Sigmoid colon (tissue), 4 donors: ENCODE results near the gene STKLD1.
A peak's percentile ranks its signal among the peaks of the same experiment; 100 is the strongest.

Experiments used
- EP300 ChIP-seq, 4 donors: sonication (generic); formaldehyde crosslinking; IDR thresholded peaks; one replicate each; pipeline ENCODE4 v1.6.1; 2017; ENCODE audit warnings: antibody characterized with exemption in 4 of 4
- POLR2A ChIP-seq, 2 donors: fragments of 450-650 bp; IDR thresholded peaks; one replicate each; pipeline ENCODE4 v1.6.1; 2016; ENCODE audit warnings: antibody characterized with exemption in 2 of 2, mild to moderate bottlenecking in 2 of 2, moderate library complexity in 2 of 2
- POLR2AphosphoS5 ChIP-seq, 4 donors: sonication (generic); formaldehyde crosslinking; IDR thresholded peaks; one replicate each; pipeline ENCODE4 v1.6.1; 2017; ENCODE audit warnings: antibody characterized with exemption in 4 of 4
- TF ChIP-seq, protein P1 (sequence below), 4 experiments: fragments of 450-650 bp in 3 of 4; fragments of 200-600 bp in 1 of 4; IDR thresholded peaks; one replicate each; pipeline ENCODE4 v1.5.1; 2016 to 2019; ENCODE audit warnings: antibody characterized with exemption in 4 of 4, mild to moderate bottlenecking in 3 of 4, moderate library complexity in 2 of 4

DNA sequence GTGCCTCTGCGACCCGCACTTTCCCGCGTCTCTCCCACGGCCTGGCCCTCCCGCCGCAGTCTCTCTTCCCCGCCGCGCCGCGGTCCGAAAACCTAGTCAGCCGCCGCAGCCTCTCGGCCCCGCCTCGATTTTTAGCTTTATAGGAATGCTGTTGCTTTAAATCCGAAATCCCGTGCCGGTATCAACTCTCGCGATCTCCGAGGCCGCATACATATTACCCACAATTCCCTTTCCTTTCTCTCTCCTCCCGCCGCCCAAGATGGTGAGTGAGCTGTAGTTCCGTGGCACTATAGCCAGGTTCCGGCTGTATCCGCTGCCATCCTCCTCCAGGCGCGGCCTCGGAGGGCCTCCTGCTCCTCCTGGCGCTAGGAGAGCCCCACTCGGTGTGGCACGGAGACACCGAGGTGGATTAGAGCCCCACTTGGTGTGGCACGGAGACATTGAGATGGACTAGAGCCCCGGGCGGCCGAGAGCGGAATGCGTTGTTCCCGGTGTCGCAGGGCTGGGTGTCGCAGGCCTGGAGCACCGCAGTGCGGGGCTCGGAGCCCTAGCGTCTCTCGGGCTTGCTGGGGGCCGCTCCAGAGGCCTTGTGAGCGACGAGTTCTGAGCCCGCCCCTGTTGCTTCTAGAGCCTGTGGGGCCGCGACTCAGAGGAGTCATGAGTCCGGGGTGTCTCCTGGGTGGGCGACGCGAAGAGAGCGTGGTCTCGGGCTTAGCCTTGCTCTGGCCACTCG lies 28.0 kb upstream of the STKLD1 start, which contains the start of the genes MED22 and RPL7A:
- TF ChIP-seq POLR2A (IDR thresholded peaks at IDR 0.05): peak; percentile 90 to 92
- TF ChIP-seq, protein P1, sequence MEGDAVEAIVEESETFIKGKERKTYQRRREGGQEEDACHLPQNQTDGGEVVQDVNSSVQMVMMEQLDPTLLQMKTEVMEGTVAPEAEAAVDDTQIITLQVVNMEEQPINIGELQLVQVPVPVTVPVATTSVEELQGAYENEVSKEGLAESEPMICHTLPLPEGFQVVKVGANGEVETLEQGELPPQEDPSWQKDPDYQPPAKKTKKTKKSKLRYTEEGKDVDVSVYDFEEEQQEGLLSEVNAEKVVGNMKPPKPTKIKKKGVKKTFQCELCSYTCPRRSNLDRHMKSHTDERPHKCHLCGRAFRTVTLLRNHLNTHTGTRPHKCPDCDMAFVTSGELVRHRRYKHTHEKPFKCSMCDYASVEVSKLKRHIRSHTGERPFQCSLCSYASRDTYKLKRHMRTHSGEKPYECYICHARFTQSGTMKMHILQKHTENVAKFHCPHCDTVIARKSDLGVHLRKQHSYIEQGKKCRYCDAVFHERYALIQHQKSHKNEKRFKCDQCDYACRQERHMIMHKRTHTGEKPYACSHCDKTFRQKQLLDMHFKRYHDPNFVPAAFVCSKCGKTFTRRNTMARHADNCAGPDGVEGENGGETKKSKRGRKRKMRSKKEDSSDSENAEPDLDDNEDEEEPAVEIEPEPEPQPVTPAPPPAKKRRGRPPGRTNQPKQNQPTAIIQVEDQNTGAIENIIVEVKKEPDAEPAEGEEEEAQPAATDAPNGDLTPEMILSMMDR (IDR thresholded peaks at IDR 0.05): no peak
- TF ChIP-seq EP300 (IDR thresholded peaks at IDR 0.05): no peak
- TF ChIP-seq POLR2AphosphoS5 (IDR thresholded peaks at IDR 0.05): peak; percentile 90 to 98 (median 95)
